ENCODE results near the gene AFF2. TPM values are rescaled to one million over a fixed set of nuclear protein-coding genes. Genes with fewer than 3 reads are reported as not detected.

AFF2 gene
- total RNA-seq, 1 experiment from 2014 or later, result 0.05 TPM

DNA sequence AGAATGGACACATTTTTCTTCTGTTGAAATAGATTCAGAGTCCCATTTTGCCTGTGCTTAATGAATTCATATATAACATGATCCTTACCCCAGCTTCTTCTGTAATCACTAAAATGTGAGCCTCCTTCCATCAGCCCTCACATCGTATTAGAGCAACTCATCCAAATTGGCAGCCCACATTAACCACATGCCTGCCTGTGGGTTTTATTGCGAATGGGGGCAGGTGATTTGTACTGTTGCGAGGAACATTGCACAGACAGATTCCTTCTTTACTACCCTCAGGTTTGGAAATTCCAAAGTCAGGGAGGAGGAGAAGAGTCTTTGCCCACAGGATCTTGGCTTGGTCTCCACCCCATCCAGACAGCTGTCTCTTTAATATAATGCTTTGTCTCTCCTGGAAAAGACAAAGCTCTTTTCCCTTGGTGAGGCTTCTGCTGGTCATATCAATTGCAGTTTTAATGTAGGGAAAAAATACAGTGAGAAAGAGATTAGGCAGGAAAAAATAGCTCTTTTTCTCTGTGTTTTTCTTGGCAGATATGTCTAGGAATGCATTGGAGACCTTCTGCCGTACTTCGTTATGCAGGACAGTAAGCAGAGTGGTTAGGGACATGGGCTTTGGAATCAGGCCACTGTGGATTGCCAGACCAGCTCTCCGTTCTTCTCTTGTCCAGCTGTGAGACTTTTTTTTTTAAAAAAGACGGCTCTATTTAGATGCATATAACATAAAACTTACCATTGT is 371.2 kb downstream of the AFF2 start:
- DNase-seq (ENCODE audit: low read depth, low spot score) (no peak), ATAC-seq (no peak)
- no peaks in the 10 kb centered on the region for H4K20me1 ChIP-seq (ENCODE audit: insufficient read depth)
- no peak overlapping the region for H3K9ac ChIP-seq (ENCODE audit: low read length)
- intact Hi-C loops (cut with micrococcal nuclease), result no loop called here
- TF ChIP-seq ZFX (IDR thresholded peaks at IDR 0.05) (no peak), EZH2 (IDR thresholded peaks at IDR 0.05) (no peak), RAD21 (IDR thresholded peaks at IDR 0.05; ENCODE audit: low read depth) (no peak), CTCF (IDR thresholded peaks at IDR 0.05 in 2 of 3, conservative IDR thresholded peaks at IDR 0.05 in 1 of 3; ENCODE audit: borderline replicate concordance in 1 of 3, insufficient read depth in 1 of 3, low read depth in 2 of 3, low read length in 2 of 3) (no peak), CEBPB (IDR thresholded peaks at IDR 0.05; ENCODE audit: low read depth) (no peak), POLR2A (IDR thresholded peaks at IDR 0.05; ENCODE audit: borderline replicate concordance, extremely low read depth, insufficient read depth, insufficient read length) (no peak), SP1 (IDR thresholded peaks at IDR 0.05; ENCODE audit: low read depth) (no peak), SIN3A (IDR thresholded peaks at IDR 0.05; ENCODE audit: low read depth) (no peak)
- TF ChIP-seq, protein P1, sequence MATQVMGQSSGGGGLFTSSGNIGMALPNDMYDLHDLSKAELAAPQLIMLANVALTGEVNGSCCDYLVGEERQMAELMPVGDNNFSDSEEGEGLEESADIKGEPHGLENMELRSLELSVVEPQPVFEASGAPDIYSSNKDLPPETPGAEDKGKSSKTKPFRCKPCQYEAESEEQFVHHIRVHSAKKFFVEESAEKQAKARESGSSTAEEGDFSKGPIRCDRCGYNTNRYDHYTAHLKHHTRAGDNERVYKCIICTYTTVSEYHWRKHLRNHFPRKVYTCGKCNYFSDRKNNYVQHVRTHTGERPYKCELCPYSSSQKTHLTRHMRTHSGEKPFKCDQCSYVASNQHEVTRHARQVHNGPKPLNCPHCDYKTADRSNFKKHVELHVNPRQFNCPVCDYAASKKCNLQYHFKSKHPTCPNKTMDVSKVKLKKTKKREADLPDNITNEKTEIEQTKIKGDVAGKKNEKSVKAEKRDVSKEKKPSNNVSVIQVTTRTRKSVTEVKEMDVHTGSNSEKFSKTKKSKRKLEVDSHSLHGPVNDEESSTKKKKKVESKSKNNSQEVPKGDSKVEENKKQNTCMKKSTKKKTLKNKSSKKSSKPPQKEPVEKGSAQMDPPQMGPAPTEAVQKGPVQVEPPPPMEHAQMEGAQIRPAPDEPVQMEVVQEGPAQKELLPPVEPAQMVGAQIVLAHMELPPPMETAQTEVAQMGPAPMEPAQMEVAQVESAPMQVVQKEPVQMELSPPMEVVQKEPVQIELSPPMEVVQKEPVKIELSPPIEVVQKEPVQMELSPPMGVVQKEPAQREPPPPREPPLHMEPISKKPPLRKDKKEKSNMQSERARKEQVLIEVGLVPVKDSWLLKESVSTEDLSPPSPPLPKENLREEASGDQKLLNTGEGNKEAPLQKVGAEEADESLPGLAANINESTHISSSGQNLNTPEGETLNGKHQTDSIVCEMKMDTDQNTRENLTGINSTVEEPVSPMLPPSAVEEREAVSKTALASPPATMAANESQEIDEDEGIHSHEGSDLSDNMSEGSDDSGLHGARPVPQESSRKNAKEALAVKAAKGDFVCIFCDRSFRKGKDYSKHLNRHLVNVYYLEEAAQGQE (IDR thresholded peaks at IDR 0.05; ENCODE audit: low read depth), result no peak
- TF ChIP-seq, protein P2, sequence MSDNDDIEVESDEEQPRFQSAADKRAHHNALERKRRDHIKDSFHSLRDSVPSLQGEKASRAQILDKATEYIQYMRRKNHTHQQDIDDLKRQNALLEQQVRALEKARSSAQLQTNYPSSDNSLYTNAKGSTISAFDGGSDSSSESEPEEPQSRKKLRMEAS (IDR thresholded peaks at IDR 0.05), result no peak
- ChIA-PET RAD21 (ENCODE audit: low non-redundant PET in 1 of 2, low total read pairs in 2 of 2, uncharacterized antibody in 2 of 2, unreplicated experiment in 2 of 2) (no interaction called here), CTCF (no interaction called here), POLR2A (no interaction called here)
- no peak overlapping the region for H3K4me3 ChIP-seq (replicated peaks in 1 of 2; ENCODE audit: low read depth in 1 of 2, low read length in 2 of 2)
- no peaks in the 10 kb centered on the region for H3K79me2 ChIP-seq (ENCODE audit: insufficient read depth, low read length)
- no peaks in the 10 kb centered on the region for H3K36me3 ChIP-seq (ENCODE audit: control insufficient read depth in 1 of 2, insufficient read depth in 2 of 2, low read length in 2 of 2)
- no peaks in the 10 kb centered on the region for H3K9me3 ChIP-seq (ENCODE audit: control insufficient read depth in 1 of 2, insufficient read depth in 1 of 2, low read depth in 1 of 2, low read length in 2 of 2)
- no peaks in the 10 kb centered on the region for H3K9me2 ChIP-seq (ENCODE audit: insufficient read depth)
- no peaks in the 10 kb centered on the region for H3K27me3 ChIP-seq (ENCODE audit: insufficient read depth, low read length)
- H2AFZ ChIP-seq (ENCODE audit: low read depth, low read length, poor library complexity, severe bottlenecking), result no peak overlapping the region
- no peaks in the 10 kb centered on the region for H3K4me1 ChIP-seq (ENCODE audit: control insufficient read depth in 1 of 2, insufficient read depth in 2 of 2, low read length in 2 of 2)
- H3K27ac ChIP-seq (ENCODE audit: low read depth, low read length), result no peak overlapping the region
- no peak overlapping the region for H3K4me2 ChIP-seq (ENCODE audit: low read length)
- no TSS peak for BruUV-seq (replicated peaks)

Measured in HCT116 (cell line).